GM18873 (cell line): ENCODE results near the gene PAPPA.

ENCODE experiments used
- ATAC-seq: cut with Tn5 transposase; IDR thresholded peaks from one replicate; pipeline ENCODE4 v1.9.1; 2021; ENCODE audit warnings: mild to moderate bottlenecking, moderate library complexity, moderate number of reproducible peaks; ENCODE audit not compliant: unreplicated experiment, low FRiP score

The PAPPA gene

GRCh38 chr9:116303270-116303669, 149.7 kb downstream of the PAPPA start:
- no peak for ATAC-seq

GRCh38 chr9:116303886-116304538, 150.4 kb downstream of the PAPPA start:
- no peak for ATAC-seq

GRCh38 chr9:116304761-116305160, 151.2 kb downstream of the PAPPA start:
- no peak for ATAC-seq

DNA sequence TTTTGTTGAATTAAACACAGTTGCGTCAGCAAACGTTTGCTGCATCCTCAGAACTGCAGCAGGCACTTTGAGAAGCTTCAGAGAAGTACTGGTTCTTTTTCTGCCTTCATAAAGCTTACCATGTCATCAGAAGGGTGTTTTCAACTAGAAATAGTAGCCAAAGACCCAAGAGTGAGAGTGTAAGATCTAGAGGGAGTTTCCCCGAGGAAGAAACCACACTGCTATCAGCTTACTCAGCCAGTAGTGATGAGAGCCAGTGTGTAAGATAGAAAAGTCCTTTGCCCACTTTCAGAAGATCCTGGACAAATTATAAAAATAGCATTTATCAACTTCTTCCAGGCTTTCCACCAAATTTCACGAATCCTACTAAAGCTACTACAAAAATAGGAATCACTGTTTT, 154.5 kb downstream of the PAPPA start:
- ATAC-seq = no peak

GRCh38 chr9:116309900-116310611, 156.5 kb downstream of the PAPPA start:
- no peak for ATAC-seq

- no peak for ATAC-seq
Observed at GRCh38 chr9:116312221-116312620, 158.6 kb downstream of the PAPPA start.

GRCh38 chr9:116313638-116314037, 160.0 kb downstream of the PAPPA start:
- ATAC-seq = no peak

GRCh38 chr9:116316246-116316645, 162.7 kb downstream of the PAPPA start:
- ATAC-seq = no peak

DNA sequence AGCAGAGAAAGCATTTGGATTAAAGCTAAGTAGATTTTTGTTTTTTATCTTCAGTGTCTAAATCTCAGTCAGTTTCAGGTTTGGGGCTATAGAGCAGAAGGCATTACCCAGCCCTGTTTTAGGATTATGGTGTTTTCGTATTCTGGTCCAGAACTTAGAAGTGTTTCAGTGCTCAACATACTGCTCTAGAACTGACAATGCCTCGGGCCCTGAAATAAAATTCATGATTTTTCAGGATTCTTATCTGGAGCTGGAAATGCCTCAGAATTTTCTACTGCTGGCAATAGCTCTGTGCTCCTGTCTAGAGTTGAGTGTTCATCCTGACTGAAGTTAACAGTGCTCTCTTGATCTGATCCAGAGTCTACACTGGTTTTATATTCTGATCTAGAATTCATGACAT, 163.9 kb downstream of the PAPPA start:
- no peak for ATAC-seq

GRCh38 chr9:116318468-116319374, 165.1 kb downstream of the PAPPA start:
- ATAC-seq = no peak

GRCh38 chr9:116319480-116319879, 165.9 kb downstream of the PAPPA start:
- ATAC-seq = no peak

GRCh38 chr9:116320290-116320689, 166.7 kb downstream of the PAPPA start:
- ATAC-seq = no peak

DNA sequence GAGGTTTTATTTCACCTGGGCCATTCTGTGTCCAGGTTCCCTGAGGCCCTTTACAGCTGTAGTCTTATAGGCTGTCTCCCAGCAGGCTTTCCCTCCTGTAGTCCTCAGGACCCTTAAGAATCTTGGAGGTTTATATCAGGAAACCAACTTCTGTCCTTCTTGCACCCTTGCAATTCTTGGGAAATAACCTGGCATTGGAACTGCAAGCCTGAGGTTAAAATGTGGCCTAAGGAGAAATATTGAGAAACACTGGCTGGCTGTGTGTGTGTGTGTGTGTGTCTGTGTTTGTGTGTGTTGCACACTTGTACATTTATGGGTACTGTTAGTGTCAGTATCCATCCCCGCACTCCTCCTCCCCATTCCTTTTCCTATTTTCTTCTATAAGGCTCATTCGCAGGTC, 168.9 kb downstream of the PAPPA start:
- no peak for ATAC-seq

DNA sequence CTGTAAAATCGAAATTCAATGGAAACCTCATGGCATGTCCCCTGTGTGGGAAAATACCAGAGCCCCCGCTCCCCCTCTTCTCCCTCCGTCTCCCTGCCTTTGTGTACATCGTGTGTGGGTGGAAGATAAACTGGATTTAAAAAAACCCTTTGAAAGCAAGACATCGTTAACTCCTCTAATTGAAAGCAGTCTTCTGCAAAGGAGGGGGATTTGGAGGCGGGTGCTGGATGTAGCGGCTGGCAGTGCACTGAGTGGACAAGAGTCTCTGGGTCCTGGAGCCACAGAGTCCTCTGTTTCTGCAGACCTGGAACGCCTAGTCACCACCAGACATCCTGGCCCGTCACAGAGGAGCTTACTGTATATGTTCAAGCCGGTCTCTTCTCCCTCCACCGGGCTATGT, 169.4 kb downstream of the PAPPA start:
- ATAC-seq = no peak

- ATAC-seq = no peak
Observed at GRCh38 chr9:116323571-116323970, 170.0 kb downstream of the PAPPA start.

- no peak for ATAC-seq
Observed at GRCh38 chr9:116325924-116326323, 172.3 kb downstream of the PAPPA start.

DNA sequence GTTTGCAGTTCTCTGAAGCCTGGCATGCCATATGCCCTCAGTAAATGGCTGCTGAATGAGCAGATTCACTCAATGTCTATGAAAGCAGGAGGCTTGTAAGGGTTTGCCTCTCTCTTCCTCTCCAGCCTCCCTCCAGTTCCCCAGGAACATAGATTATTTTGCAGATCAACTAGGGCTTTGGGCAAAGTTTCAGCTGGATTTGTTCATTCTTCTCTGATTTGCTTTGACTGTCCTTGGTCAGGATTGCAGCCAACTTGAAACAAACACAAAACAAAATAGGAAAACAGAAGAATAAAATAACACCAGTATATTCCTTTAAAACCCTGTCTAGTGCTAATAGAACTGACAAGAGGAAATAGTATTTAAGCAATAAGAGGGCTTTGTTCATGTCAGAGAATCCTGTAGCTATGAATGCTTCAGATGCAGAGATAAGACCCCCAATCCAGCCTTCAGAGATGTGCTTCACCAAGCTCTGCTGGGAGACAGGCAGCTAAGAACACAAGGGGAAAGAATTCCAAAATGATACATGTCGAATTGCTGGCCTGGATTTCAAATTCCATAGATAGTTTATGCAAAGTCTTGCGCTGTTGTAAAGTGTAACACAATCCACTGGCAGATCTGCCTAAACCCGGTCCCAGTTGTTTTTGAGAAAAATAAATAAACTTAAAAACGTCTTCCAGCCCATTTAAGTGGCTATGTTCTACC, 174.3 kb downstream of the PAPPA start:
- no peak for ATAC-seq

DNA sequence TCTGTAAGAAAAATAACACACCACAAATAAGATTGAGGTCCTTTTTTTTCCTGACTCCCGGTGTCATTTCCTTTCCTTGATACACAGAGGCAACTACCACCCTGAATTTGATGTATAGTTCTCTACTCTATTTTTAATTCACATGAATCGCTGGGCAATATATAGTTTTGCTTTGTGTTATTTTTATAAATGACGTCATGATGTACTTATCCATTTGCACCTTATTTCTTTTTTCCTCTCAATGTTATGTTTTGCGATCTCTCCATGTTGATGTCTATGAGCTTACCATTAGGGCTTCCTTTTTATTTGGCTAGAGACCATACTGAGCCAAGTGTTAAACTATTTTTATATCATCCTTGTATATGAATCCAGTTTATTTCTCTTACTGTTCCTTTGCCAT, 175.9 kb downstream of the PAPPA start:
- ATAC-seq = no peak

DNA sequence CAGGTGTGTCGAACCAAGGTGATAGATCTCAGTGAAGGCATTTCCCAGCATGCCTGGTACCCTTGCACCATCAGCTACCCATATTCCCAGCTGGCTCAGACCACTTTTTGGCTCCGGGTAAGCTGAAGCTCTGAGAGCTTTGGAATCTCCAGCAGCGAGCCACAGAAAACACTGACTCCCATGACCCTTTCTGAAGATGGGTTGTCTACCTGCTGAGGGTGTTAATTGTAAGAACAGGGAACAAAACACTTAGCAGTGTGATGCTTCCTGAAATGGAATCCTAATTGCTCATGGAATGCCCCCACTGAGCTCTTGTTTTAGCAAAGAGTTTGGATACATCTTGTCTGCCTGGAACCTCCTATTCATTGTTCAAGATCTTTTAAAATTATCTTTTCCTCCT, 177.7 kb downstream of the PAPPA start:
- no peak for ATAC-seq

DNA sequence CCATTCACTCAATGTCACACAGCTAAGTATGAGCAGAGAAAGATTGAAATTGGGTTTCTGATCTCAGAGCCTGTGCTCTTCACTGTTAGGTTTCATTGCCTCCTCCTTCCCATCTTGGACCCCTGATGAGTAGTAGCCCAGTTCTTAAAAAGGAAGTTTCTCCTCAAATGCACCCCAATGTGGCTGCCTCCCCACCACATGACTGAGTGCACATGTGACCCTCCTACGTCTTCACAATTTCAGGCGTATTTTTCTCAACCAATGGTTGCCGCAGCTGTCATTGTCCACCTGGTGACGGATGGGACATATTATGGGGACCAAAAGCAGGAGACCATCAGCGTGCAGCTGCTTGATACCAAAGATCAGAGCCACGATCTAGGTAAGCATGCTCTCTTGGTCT, 178.5 kb downstream of the PAPPA start:
- ATAC-seq = no peak

- no peak for ATAC-seq
Observed at GRCh38 chr9:116333254-116333653, 179.7 kb downstream of the PAPPA start.
